HepG2 (cell line): Measurements from ENCODE around the gene ABCC12.

ENCODE experiments used
- POLR2A ChIP-seq, 2 experiments: IDR thresholded peaks; 2 replicates each; pipeline ENCODE4 v1.6.1; 2011; ENCODE audit warnings: low read depth in 2 of 2, low read length in 2 of 2, mild to moderate bottlenecking in 1 of 2, moderate library complexity in 1 of 2; ENCODE audit not compliant: insufficient read depth in 1 of 2
- SNAPC2 ChIP-seq: sonication (generic); formaldehyde crosslinking; IDR thresholded peaks from 2 replicates; pipeline ENCODE4 v1.8.1; 2022; ENCODE audit warnings: mild to moderate bottlenecking, missing genetic modification reagents
- SRF ChIP-seq: IDR thresholded peaks from 2 replicates; pipeline ENCODE4 v1.6.1; 2011; ENCODE audit warnings: mild to moderate bottlenecking, low read depth, low read length, moderate library complexity
- ZMAT5 ChIP-seq: sonication (generic); formaldehyde crosslinking; IDR thresholded peaks from 2 replicates; pipeline ENCODE4 v1.5.0; 2020; ENCODE audit warnings: mild to moderate bottlenecking, low read depth, missing genetic modification reagents, borderline replicate concordance
- ZNF644 ChIP-seq: IDR thresholded peaks from 2 replicates; pipeline ENCODE4 v1.6.1; 2016; ENCODE audit warnings: low read depth
- TF ChIP-seq, protein P1 (sequence below): sonication (generic); formaldehyde crosslinking; IDR thresholded peaks from 2 replicates; pipeline ENCODE4 v1.5.0; 2020; ENCODE audit warnings: missing genetic modification reagents

- TF ChIP-seq, protein P1, sequence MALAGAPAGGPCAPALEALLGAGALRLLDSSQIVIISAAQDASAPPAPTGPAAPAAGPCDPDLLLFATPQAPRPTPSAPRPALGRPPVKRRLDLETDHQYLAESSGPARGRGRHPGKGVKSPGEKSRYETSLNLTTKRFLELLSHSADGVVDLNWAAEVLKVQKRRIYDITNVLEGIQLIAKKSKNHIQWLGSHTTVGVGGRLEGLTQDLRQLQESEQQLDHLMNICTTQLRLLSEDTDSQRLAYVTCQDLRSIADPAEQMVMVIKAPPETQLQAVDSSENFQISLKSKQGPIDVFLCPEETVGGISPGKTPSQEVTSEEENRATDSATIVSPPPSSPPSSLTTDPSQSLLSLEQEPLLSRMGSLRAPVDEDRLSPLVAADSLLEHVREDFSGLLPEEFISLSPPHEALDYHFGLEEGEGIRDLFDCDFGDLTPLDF (CRISPR knock-in tag): no peak
- TF ChIP-seq ZMAT5 (no peak), SNAPC2 (CRISPR knock-in tag) (no peak), SRF (no peak), POLR2A (IDR thresholded peaks at IDR 0.05; ENCODE audit: insufficient read depth in 1 of 2, low read depth in 2 of 2, low read length in 2 of 2) (no peak), ZNF644 (no peak)
Observed at GRCh38 chr16:48180868-48181480, 25.2 kb upstream of the ABCC12 start.
